H9 (cell line): ENCODE results near the gene COL17A1. TPM values are rescaled to one million over a fixed set of nuclear protein-coding genes. Genes with fewer than 3 reads are reported as not detected.

Experiments used
- DNase-seq: peaks from one replicate; pipeline ENCODE4 v3.0.0-alpha.2; 2017
- H2AFZ ChIP-seq: one replicate; pipeline ENCODE4 v1.6.1; 2013; ENCODE audit warnings: mild to moderate bottlenecking, low read length, control low read depth, moderate library complexity
- H2AK5ac ChIP-seq: 2 replicates; pipeline ENCODE4 v1.6.1; 2013; ENCODE audit warnings: low read length, control low read depth, mixed read lengths; ENCODE audit not compliant: insufficient read length
- H2BK120ac ChIP-seq: one replicate; pipeline ENCODE4 v1.6.1; 2013; ENCODE audit warnings: low read depth, mild to moderate bottlenecking, low read length, control low read depth, inconsistent platforms; ENCODE audit not compliant: poor library complexity, severe bottlenecking
- H2BK12ac ChIP-seq: 2 replicates; pipeline ENCODE4 v1.6.1; 2013; ENCODE audit warnings: low read length, control low read depth, mixed read lengths, low read depth; ENCODE audit not compliant: insufficient read length
- H2BK15ac ChIP-seq: 2 replicates; pipeline ENCODE4 v1.6.1; 2013; ENCODE audit warnings: low read depth, low read length, control low read depth
- H2BK20ac ChIP-seq: one replicate; pipeline ENCODE4 v1.6.1; 2013; ENCODE audit warnings: low read depth, mild to moderate bottlenecking, low read length, control low read depth, inconsistent platforms; ENCODE audit not compliant: poor library complexity, severe bottlenecking
- H2BK5ac ChIP-seq: 2 replicates; pipeline ENCODE4 v1.6.1; 2013; ENCODE audit warnings: low read length, control low read depth, mixed read lengths; ENCODE audit not compliant: insufficient read length
- H3K14ac ChIP-seq: 2 replicates; pipeline ENCODE4 v1.6.1; 2013; ENCODE audit warnings: low read length, control low read depth; ENCODE audit not compliant: insufficient read depth
- H3K18ac ChIP-seq: 2 replicates; pipeline ENCODE4 v1.6.1; 2013; ENCODE audit warnings: low read depth, mild to moderate bottlenecking, mixed read lengths, low read length, control low read depth; ENCODE audit not compliant: insufficient read length
- H3K23ac ChIP-seq: 2 replicates; pipeline ENCODE4 v1.6.1; 2013; ENCODE audit warnings: low read length, control low read depth, mixed read lengths, low read depth; ENCODE audit not compliant: insufficient read length
- H3K23me2 ChIP-seq: 2 replicates; pipeline ENCODE4 v1.6.1; 2013; ENCODE audit warnings: low read depth, mild to moderate bottlenecking, mixed read lengths, low read length, control low read depth; ENCODE audit not compliant: insufficient read length, poor library complexity, severe bottlenecking
- H3K27ac ChIP-seq: 2 replicates; pipeline ENCODE4 v1.5.1; 2013; ENCODE audit warnings: low read length, control low read depth, mixed read lengths, low read depth; ENCODE audit not compliant: insufficient read length
- H3K27me3 ChIP-seq: 2 replicates; pipeline ENCODE4 v1.6.1; 2013; ENCODE audit warnings: low read length, control low read depth, inconsistent platforms; ENCODE audit not compliant: insufficient read depth
- H3K4ac ChIP-seq: 2 replicates; pipeline ENCODE4 v1.6.1; 2013; ENCODE audit warnings: low read depth, mild to moderate bottlenecking, control low read depth, inconsistent platforms, low read length, moderate library complexity
- H3K4me1 ChIP-seq: 2 replicates; pipeline ENCODE4 v1.6.1; 2013; ENCODE audit warnings: low read length, control low read depth, inconsistent platforms; ENCODE audit not compliant: insufficient read depth
- H3K4me2 ChIP-seq: 2 replicates; pipeline ENCODE4 v1.6.1; 2013; ENCODE audit warnings: low read length, control low read depth, mixed read lengths; ENCODE audit not compliant: insufficient read length, insufficient read depth
- H3K56ac ChIP-seq: 2 replicates; pipeline ENCODE4 v1.6.1; 2013; ENCODE audit warnings: low read depth, mild to moderate bottlenecking, mixed read lengths, low read length, control low read depth; ENCODE audit not compliant: insufficient read length
- H3K79me1 ChIP-seq: 2 replicates; pipeline ENCODE4 v1.6.1; 2013; ENCODE audit warnings: low read depth, mild to moderate bottlenecking, moderate library complexity, low read length, control low read depth, inconsistent platforms; ENCODE audit not compliant: insufficient read depth, poor library complexity, severe bottlenecking
- H3K79me2 ChIP-seq: 2 replicates; pipeline ENCODE4 v1.6.1; 2013; ENCODE audit warnings: low read length, control low read depth, inconsistent platforms; ENCODE audit not compliant: insufficient read depth
- H3K9ac ChIP-seq: 2 replicates; pipeline ENCODE4 v1.6.1; 2013; ENCODE audit warnings: low read length, control low read depth, mixed read lengths; ENCODE audit not compliant: insufficient read length; ENCODE audit errors: extremely low read depth
- H3K9me3 ChIP-seq: one replicate; pipeline ENCODE4 v1.6.1; 2013; ENCODE audit warnings: low read depth, low read length, inconsistent platforms; ENCODE audit not compliant: control insufficient read depth
- H3T11ph ChIP-seq: one replicate; pipeline ENCODE4 v1.6.1; 2013; ENCODE audit warnings: mild to moderate bottlenecking, low read length, control low read depth, inconsistent platforms
- H4K20me1 ChIP-seq: one replicate; pipeline ENCODE4 v1.6.1; 2013; ENCODE audit not compliant: control insufficient read depth, insufficient read length, insufficient read depth
- H4K5ac ChIP-seq: 2 replicates; pipeline ENCODE4 v1.6.1; 2013; ENCODE audit warnings: low read depth, mild to moderate bottlenecking, mixed read lengths, low read length, control low read depth; ENCODE audit not compliant: insufficient read length
- H4K8ac ChIP-seq: replicated peaks from 2 replicates; pipeline ENCODE4 v1.6.1; 2013; ENCODE audit warnings: low read length, control low read depth, mixed read lengths, low read depth; ENCODE audit not compliant: insufficient read length
- H4K91ac ChIP-seq: 2 replicates; pipeline ENCODE4 v1.6.1; 2013; ENCODE audit warnings: low read depth, mild to moderate bottlenecking, moderate library complexity, mixed read lengths, low read length, control low read depth; ENCODE audit not compliant: insufficient read length
- H3K27ac Mint-ChIP-seq, 3 experiments: 2 replicates in 2 of 3; 3 replicates in 1 of 3; pipeline ENCODE4 v1.8.0; 2020 to 2021; ENCODE audit warnings: mixed read lengths in 3 of 3, mild to moderate bottlenecking in 1 of 3, moderate library complexity in 1 of 3
- H3K27me3 Mint-ChIP-seq: 2 replicates; pipeline ENCODE4 v1.8.0; 2021; ENCODE audit warnings: low read depth, mild to moderate bottlenecking, moderate library complexity, mixed read lengths
- H3K36me3 Mint-ChIP-seq, 3 experiments: 2 replicates in 2 of 3; 3 replicates in 1 of 3; pipeline ENCODE4 v1.8.0; 2020 to 2021; ENCODE audit warnings: low read depth in 3 of 3, mixed read lengths in 3 of 3; ENCODE audit not compliant: insufficient read depth in 1 of 3
- H3K4me1 Mint-ChIP-seq, 2 experiments: 2 replicates each; pipeline ENCODE4 v1.8.0; 2020; ENCODE audit warnings: mixed read lengths in 2 of 2
- H3K4me3 Mint-ChIP-seq, 2 experiments: 2 replicates in 1 of 2; 3 replicates in 1 of 2; pipeline ENCODE4 v1.8.0; 2020 to 2021; ENCODE audit warnings: mild to moderate bottlenecking in 2 of 2, mixed read lengths in 2 of 2, moderate library complexity in 1 of 2
- H3K9me3 Mint-ChIP-seq, 2 experiments: 2 replicates in 1 of 2; 3 replicates in 1 of 2; pipeline ENCODE4 v1.8.0; 2020; ENCODE audit warnings: mild to moderate bottlenecking in 2 of 2, mixed read lengths in 2 of 2, moderate library complexity in 1 of 2
- CTCF ChIP-seq: fragments of 200-600 bp; sonication (generic); conservative IDR thresholded peaks from 3 replicates; pipeline ENCODE4 v1.8.0; 2021; ENCODE audit warnings: antibody characterized with exemption, mild to moderate bottlenecking
- WGBS: extraction: QIAGEN DNeasy Blood & Tissue Kit; methylation state at CpG from one replicate; pipeline ENCODE4 v1.1.7; 2013; ENCODE audit warnings: missing lambda C conversion rate, low lambda C conversion rate, mixed read lengths; ENCODE audit not compliant: insufficient read length; ENCODE audit errors: extremely low coverage; 5-methylcytosine and 5-hydroxymethylcytosine counted together
- total RNA-seq: library from RNA; stranded (reverse); gene quantifications from 2 replicates; pipeline ENCODE4 v1.2.1, GENCODE V29; 2021

The COL17A1 gene
- total RNA-seq, 1 experiment from 2014 or later: 1.9 TPM

GRCh38 chr10:104043185-104043830, 42.4 kb downstream of the COL17A1 start:
- Histone ChIP-seq H4K20me1 (no peaks in the 10 kb centered on the region), H2BK20ac (no peak overlapping the region), H2BK5ac (no peak overlapping the region), H3K27ac (no peak overlapping the region), H3K9ac (no peak overlapping the region), H2BK15ac (no peak overlapping the region), H3K18ac (no peak overlapping the region), H4K8ac (no peak overlapping the region), H3K4me1 (no peaks in the 10 kb centered on the region; the same call in 1 of the 2 replicates), H2BK12ac (no peak overlapping the region), H3K79me2 (no peaks in the 10 kb centered on the region), H3T11ph (no peak overlapping the region), H3K23ac (no peak overlapping the region), H2AK5ac (no peak overlapping the region), H2AFZ (no peak overlapping the region), H3K23me2 (no peaks in the 10 kb centered on the region), H3K4me2 (no peak overlapping the region), H3K56ac (no peak overlapping the region), H3K9me3 (no peaks in the 10 kb centered on the region), H4K5ac (no peak overlapping the region), H3K79me1 (no peaks in the 10 kb centered on the region), H3K4ac (no peak overlapping the region), H4K91ac (no peak overlapping the region), H3K27me3 (no peaks in the 10 kb centered on the region), H2BK120ac (no peak overlapping the region), H3K14ac (no peak overlapping the region)
- WGBS: no CpG with 5 or more reads among the region's 8 CpGs
- Mint-ChIP-seq H3K4me1 (peaks cover 11 to 13% of the 10 kb centered on the region in 2 experiments), H3K27me3 (no peaks in the 10 kb centered on the region), H3K4me3 (no peak overlapping the region), H3K9me3 (no peaks in the 10 kb centered on the region), H3K36me3 (no peaks in the 10 kb centered on the region), H3K27ac (no peak overlapping the region)
- peak; percentile 18 for DNase-seq
- TF ChIP-seq CTCF: no peak
